Tibial nerve (tissue), 4 donors: Measurements from ENCODE around the gene RABEP1. TPM values are rescaled to one million over a fixed set of nuclear protein-coding genes. Genes with fewer than 3 reads are reported as not detected.
"Not testable (repeated sequence)": the region's sequence is repeated elsewhere in the genome, so short reads cannot be mapped to it uniquely, and the experiment has no call there.

Experiments used
- DNase-seq, 2 donors: peaks; one replicate each; pipeline ENCODE4 v3.0.0-alpha.2; 2019; ENCODE audit warnings: low spot score in 2 of 2
- H3K27ac ChIP-seq, 4 donors: fragments of 200-600 bp; sonication (generic) in 3 of 4; one replicate each; pipeline ENCODE4 v1.5.1; 2017 to 2019; ENCODE audit warnings: mild to moderate bottlenecking in 1 of 4
- H3K27me3 ChIP-seq, 2 donors: fragments of 200-600 bp; sonication (generic) in 1 of 2; one replicate each; pipeline versions ENCODE4 v1.5.1 to v1.6.0; 2017 to 2019
- H3K36me3 ChIP-seq, 3 donors: fragments of 200-600 bp; sonication (generic); one replicate each; pipeline ENCODE4 v1.5.1; 2018 to 2019
- H3K4me1 ChIP-seq, 4 donors: fragments of 200-600 bp; sonication (generic) in 3 of 4; one replicate each; pipeline ENCODE4 v1.5.1; 2017 to 2019
- H3K4me3 ChIP-seq, 4 donors: fragments of 200-600 bp; sonication (generic) in 3 of 4; one replicate each; pipeline ENCODE4 v1.5.1; 2017 to 2019; ENCODE audit warnings: mild to moderate bottlenecking in 1 of 4, moderate library complexity in 1 of 4
- H3K9me3 ChIP-seq, 4 donors: fragments of 200-600 bp; sonication (generic) in 3 of 4; one replicate each; pipeline ENCODE4 v1.5.1; 2017 to 2019
- CTCF ChIP-seq, 5 experiments: fragments of 200-600 bp in 3 of 5; fragments of 450-650 bp in 2 of 5; sonication (generic) in 3 of 5; IDR thresholded peaks; one replicate each; pipeline ENCODE4 v1.5.1; 2016 to 2019; ENCODE audit warnings: antibody characterized with exemption in 5 of 5, mild to moderate bottlenecking in 3 of 5, moderate library complexity in 2 of 5
- EP300 ChIP-seq, 2 donors: sonication (generic); formaldehyde crosslinking; IDR thresholded peaks; one replicate each; pipeline ENCODE4 v1.6.1; 2017; ENCODE audit warnings: antibody characterized with exemption in 2 of 2, mild to moderate bottlenecking in 1 of 2
- POLR2A ChIP-seq, 2 donors: fragments of 450-650 bp; IDR thresholded peaks; one replicate each; pipeline ENCODE4 v1.6.1; 2017; ENCODE audit warnings: antibody characterized with exemption in 2 of 2, mild to moderate bottlenecking in 2 of 2, moderate library complexity in 2 of 2
- WGBS, 2 donors: methylation state at CpG; one replicate each; pipeline ENCODE4 v1.1.5; 2018; 5-methylcytosine and 5-hydroxymethylcytosine counted together
- total RNA-seq, 4 donors: library from RNA; depleted of rRNA; stranded (reverse); fragments of >200 nt; gene quantifications; one replicate each; pipeline ENCODE4 v1.1.0, GENCODE V29; 2016

The RABEP1 gene
- total RNA-seq, 4 donors from 2014 or later, result 45.7 to 61.8 (median 47.7) TPM

- Histone ChIP-seq H3K36me3 (peaks cover 0 to 31% (median 0%) of the 10 kb centered on the region in 3 donors), H3K4me3 (no peak overlapping the region), H3K27me3 (no peaks in the 10 kb centered on the region), H3K4me1 (peaks cover 0 to 7% (median 0%) of the 10 kb centered on the region in 4 donors), H3K9me3 (no peaks in the 10 kb centered on the region), H3K27ac (no peak overlapping the region)
- TF ChIP-seq POLR2A (IDR thresholded peaks at IDR 0.05) (no peak), EP300 (IDR thresholded peaks at IDR 0.05) (no peak), CTCF (IDR thresholded peaks at IDR 0.05) (peak in 4 of 5 experiments; percentile 10 to 59 (median 49))
- peak in 1 of 2 donors; percentile 55 for DNase-seq
- 33 to 42% methylated on average over 6 of the region's 6 CpGs for WGBS, 2 donors
These were observed 44.5 kb upstream of the RABEP1 start for GRCh38 chr17:5237541-5238016.

DNA sequence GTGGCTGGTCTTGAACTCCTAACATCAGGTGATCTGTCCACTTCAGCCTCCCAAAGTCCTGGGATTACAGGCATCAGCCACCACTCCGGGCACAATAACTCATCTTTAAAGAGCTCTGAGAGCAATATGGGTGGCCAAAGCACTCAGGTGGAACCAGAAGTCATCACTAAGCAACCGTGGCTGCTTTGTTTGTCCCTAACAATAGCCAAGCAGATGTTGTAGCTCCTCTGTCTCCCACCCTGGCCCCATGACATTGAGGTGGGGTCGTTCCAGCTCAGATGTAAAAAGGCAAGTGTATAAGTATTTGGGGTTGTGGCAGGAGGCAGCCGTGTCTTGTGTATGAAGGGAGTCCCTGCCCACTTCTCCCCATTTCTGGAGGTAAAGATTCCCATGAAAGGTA, 43.8 kb upstream of the RABEP1 start:
- 65 to 79% methylated on average over 4 of the region's 4 CpGs for WGBS, 2 donors
- peaks cover 0 to 23% (median 0%) of the 10 kb centered on the region in 3 donors for H3K36me3 ChIP-seq
- TF ChIP-seq POLR2A (IDR thresholded peaks at IDR 0.05), result no peak
- TF ChIP-seq CTCF (IDR thresholded peaks at IDR 0.05), result no peak
- TF ChIP-seq EP300 (IDR thresholded peaks at IDR 0.05), result no peak
- H3K27ac ChIP-seq, result no peak overlapping the region
- H3K4me1 ChIP-seq, result peaks cover 0 to 7% (median 0%) of the 10 kb centered on the region in 4 donors
- no peaks in the 10 kb centered on the region for H3K27me3 ChIP-seq
- no peak overlapping the region for H3K4me3 ChIP-seq
- H3K9me3 ChIP-seq, result no peaks in the 10 kb centered on the region
- DNase-seq, result no peak

- H3K27me3 ChIP-seq, H3K36me3 ChIP-seq, H3K9me3 ChIP-seq, H3K4me3 ChIP-seq, H3K4me1 ChIP-seq, H3K27ac ChIP-seq, DNase-seq: not testable (repeated sequence)
- 78 to 82% methylated on average over 3 to 7 of the region's 7 CpGs for WGBS, 2 donors
These were observed 42.3 kb upstream of the RABEP1 start for GRCh38 chr17:5239769-5240168.

GRCh38 chr17:5241861-5242671, 40.0 kb upstream of the RABEP1 start:
- Histone ChIP-seq H3K4me3 (no peak overlapping the region), H3K27me3 (no peaks in the 10 kb centered on the region), H3K9me3 (no peaks in the 10 kb centered on the region), H3K4me1 (peaks cover 0 to 7% (median 0%) of the 10 kb centered on the region in 4 donors), H3K27ac (peak overlapping the region in 1 of 4 donors; percentile 60), H3K36me3 (no peaks in the 10 kb centered on the region)
- no peak for DNase-seq
- 65 to 70% methylated on average over 10 of the region's 10 CpGs for WGBS, 2 donors
- TF ChIP-seq POLR2A (IDR thresholded peaks at IDR 0.05), result no peak
- no peak for TF ChIP-seq CTCF (IDR thresholded peaks at IDR 0.05)
- TF ChIP-seq EP300 (IDR thresholded peaks at IDR 0.05), result no peak

- no peaks in the 10 kb centered on the region for H3K27me3 ChIP-seq
- H3K27ac ChIP-seq, result no peak overlapping the region
- H3K9me3 ChIP-seq, result no peaks in the 10 kb centered on the region
- DNase-seq, result no peak
- peaks cover 0 to 3% (median 0%) of the 10 kb centered on the region in 4 donors for H3K4me1 ChIP-seq
- WGBS, 2 donors, result 89 to 91% methylated on average over 8 of the region's 8 CpGs
- no peak overlapping the region for H3K4me3 ChIP-seq
- TF ChIP-seq POLR2A (IDR thresholded peaks at IDR 0.05) (no peak), EP300 (IDR thresholded peaks at IDR 0.05) (no peak), CTCF (IDR thresholded peaks at IDR 0.05) (no peak)
- no peaks in the 10 kb centered on the region for H3K36me3 ChIP-seq
These were observed 34.5 kb upstream of the RABEP1 start for GRCh38 chr17:5247621-5248020.
